Stimulated activated CD8-positive, alpha-beta memory T cell treated with anti-CD3 and anti-CD28 coated beads, Interleukin-7, amount 100 ng/mL, for 4 hours (primary cell): Measurements from ENCODE around the gene GTF2A1.

ENCODE experiments used
- DNase-seq, 2 donors: peaks; one replicate each; pipeline ENCODE4 v3.0.0-alpha.2; 2020; ENCODE audit warnings: low read depth in 2 of 2

The GTF2A1 gene

GRCh38 chr14:81177225-81177624, 43.5 kb downstream of the GTF2A1 start:
- DNase-seq: no peak

GRCh38 chr14:81176241-81176640, 44.5 kb downstream of the GTF2A1 start:
- no peak for DNase-seq

- no peak for DNase-seq
These were observed 47.9 kb downstream of the GTF2A1 start for GRCh38 chr14:81172881-81173280.

DNA sequence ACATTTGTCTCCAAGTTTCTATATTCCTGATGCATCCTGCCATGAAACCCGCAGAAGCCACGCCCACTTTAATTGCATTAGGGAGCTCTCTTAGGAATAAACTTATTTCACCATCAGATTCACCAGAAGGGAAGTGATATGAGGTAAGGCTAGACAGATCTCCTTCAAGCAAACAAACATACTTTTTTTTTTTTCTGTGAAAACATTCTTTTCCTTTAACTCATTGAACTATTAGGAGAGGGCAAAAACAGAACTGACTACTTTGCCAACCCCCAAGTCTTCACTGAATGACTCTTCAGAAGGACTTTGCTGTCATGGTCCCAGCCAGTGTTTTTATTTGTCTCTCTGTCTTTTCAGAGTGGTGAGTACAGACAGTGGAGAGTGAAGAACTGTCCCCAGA, 48.4 kb downstream of the GTF2A1 start:
- no peak for DNase-seq

DNA sequence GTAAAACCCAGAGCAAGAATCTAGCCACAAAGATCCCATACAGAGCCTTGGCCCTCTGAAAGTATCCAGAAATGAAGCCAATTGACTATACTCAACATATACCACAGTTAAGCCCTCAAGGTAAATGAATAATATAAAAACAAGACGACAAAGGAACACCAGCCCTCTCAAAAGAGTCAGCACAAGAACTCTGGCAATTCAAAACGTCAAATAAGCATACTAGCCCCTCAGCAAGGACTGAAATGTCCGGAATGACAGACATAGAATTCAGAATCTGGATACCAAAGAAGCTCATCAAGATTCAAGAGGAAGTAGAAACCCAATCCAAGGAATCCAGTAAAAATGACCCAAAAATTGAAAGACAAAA, 49.9 kb downstream of the GTF2A1 start:
- DNase-seq: no peak

DNA sequence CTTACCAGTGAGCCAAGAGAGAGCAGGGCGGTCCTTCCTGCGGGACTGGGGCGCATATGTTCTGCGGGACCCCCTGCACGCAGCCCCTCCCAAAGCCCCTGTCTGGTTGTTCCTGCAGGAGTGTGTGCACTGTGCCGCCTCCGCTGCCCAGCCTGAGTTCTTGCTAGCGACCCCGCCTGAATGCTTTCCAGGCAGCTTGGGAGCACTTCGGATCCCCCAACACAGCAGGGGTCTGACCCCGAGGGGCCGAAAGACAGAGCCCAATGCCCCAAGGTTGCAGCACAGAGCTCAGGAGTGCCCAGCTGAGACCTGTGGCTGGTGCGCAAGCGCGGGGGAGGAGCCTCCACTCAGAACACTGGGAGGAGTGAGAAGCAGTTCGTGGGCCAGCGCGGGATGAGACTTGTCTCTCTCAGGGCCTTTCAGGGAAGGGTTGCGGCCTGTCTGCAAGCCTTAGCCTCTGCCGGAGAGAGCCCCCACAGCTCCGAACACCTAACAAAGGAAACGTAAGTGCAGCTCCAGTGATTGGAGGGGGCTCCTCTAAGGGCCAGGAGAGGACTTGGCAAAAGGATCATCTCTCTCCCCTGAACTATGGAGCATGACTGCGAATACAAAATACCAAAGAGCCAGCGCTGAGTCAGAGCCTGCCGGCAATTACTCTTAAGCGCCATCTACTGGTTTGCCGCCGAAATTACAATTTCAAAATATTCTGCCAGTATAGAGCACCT, 50.5 kb downstream of the GTF2A1 start:
- peak; percentile 80 to 85 for DNase-seq

- no peak for DNase-seq
These were observed 51.1 kb downstream of the GTF2A1 start for GRCh38 chr14:81169711-81170103.

DNA sequence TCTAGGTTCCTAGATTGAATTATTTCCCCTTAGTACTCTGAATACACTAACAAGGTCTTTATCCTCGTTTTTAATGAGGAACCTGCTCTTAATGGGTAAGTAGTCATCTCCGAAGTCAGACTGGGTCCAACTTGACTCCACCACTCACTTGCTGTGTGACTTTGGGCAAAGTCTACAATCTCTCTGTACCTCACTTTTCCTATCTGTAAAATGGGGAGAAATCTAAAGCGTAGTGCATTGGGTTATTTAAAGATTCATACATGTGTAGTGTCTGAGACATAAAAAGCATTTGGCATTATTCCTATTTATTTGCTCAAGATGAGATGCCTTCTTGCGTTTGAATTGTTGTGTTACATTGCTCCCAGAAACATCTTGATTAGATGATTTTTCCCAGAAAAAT, 51.5 kb downstream of the GTF2A1 start:
- no peak for DNase-seq

- no peak for DNase-seq
These were observed 54.6 kb downstream of the GTF2A1 start for GRCh38 chr14:81166121-81166520.

DNA sequence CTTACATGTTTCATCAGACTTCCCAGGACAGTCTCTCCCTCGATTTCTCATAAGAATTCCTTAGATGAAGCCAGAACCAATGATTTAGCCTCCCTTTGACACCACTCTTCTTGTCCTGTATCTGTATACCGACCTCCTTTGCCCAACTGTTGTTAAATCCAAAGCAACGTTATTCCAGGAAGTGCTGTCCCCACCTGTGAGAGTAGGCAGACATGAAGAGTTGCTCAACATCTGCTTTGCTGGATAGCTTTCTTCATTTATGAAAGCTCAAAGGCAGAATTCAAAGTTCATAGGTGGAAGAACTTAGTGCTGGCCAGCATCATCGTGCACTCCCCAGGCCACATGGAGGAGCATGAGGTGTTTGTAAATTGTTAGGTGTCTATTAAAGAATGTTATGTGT, 55.6 kb downstream of the GTF2A1 start:
- DNase-seq: no peak

DNA sequence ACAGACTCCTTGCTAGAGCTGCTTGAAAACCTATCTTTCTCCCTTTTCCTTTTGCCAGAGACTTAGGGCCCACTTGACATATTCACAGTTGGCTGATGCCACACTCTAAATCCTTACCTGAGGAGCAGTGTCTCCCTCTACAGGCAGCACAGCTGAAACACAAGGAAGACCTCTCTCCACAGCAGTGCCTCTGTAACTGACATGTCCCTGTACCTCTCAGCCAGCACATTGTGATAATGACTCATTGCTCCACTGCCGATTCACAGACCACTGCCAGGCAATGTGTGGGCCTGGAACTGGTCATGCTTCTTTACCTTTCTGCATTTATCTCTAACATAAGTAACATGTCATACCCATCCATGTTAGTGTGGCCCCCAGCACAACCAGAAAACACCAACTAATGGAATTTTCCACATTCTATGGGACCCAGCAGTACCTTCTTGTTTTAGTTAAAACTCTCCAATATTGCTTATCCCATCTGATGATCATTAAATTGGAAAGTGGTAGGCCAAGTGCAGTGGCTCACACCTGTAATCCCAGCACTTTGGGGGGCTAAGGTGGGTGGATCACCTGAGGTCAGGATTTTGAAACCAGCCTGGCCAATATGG, 56.5 kb downstream of the GTF2A1 start:
- DNase-seq: peak; percentile 5 to 15

- DNase-seq: no peak
These were observed 57.8 kb downstream of the GTF2A1 start for GRCh38 chr14:81162941-81163340.

DNA sequence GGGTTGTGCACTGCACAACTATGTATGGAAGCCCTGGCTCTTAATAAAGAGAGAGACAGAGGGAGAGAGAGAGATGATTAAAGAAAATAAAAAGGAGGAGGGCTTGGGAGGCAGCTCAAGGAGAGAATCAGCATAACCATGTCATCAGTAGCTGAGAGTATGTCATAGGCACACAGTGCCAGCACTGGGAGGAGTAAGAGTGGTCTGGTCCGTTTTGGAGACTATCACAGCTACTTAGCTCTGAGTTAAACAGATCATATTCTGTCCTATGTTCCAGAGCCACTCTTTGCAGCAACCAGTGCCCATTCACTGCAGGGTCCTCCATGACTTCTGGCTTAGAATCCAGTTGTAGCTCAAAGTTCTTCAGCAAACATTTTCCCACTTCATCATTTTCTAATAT, 59.0 kb downstream of the GTF2A1 start:
- DNase-seq: no peak

GRCh38 chr14:81161088-81161487, 59.7 kb downstream of the GTF2A1 start:
- no peak for DNase-seq

DNA sequence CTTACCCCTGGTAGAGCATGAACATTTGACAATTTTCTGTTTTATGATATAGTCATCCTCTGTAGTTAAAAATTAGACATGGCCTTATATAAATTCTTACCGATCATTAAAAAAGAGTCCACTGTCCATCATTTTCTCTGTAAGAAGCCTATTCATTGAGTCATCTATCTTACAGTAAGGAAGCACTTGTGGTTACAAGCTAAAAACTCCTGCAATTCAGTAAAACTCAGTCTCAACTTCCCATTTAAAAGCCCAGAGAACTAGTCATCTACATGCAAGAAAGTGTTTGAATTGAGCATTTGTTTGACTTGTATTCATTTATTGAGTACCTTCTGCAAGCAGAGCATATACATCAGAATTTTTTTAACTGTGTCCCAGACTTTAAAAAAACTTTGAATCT, 63.3 kb downstream of the GTF2A1 start:
- DNase-seq: no peak

GRCh38 chr14:81153187-81153586, 67.6 kb downstream of the GTF2A1 start:
- no peak for DNase-seq

DNA sequence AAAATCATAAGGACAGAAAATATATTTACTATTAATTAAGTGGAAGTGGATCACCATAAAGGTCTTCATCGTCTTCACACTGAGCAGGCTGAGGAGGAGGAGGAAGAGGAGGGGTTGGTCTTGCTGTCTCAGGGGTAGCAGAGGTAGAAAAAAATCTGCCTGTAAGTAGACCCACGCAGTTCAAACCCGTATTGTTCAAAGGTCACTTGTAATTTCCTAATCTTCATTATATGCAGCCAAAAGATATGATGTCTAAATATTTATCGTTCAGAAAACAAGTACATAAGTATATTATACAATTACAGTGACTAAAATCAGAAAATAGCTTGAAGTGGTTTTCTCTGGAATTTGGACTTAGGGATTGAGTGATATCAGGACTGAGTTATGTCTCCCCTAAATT, 72.1 kb downstream of the GTF2A1 start:
- DNase-seq: no peak

GRCh38 chr14:81147140-81147897, 73.4 kb downstream of the GTF2A1 start:
- no peak for DNase-seq

DNA sequence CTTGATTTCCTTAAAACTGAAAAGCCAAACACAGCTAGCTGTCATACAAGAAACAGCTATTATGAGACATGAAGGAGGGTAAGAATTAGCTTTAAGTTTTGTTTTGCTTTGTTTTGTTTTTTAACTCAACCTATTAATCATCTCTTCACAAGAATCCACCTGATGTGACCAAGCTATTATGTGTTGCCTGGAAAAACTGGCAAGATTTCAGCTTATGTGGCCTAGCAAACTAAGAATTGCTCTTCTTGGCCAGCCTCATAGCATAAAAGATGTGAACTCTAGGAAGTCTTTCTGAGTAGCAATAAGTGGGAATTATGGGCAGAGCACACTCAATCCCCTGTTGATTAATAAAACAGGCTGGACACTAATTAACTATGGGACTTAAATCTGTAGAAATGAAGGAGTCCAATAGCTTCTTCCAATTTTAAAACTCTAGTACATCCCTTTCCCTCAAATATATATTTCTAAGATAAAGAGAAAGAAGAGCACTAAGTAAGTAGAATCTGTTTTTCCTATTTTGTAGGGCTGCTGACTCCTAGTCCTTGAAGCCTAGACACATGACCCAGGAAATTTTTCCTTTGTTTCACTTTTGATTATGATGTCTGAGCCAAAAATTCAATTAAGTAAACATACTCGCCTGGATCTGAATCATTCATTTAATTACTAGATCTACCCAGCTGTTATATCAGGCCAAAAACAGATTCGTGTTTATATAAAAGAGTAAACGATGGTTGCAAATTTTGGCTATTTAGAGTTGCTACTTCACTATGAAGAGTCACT, 75.7 kb downstream of the GTF2A1 start:
- DNase-seq: no peak

GRCh38 chr14:81143793-81144192, 77.0 kb downstream of the GTF2A1 start:
- DNase-seq: no peak

DNA sequence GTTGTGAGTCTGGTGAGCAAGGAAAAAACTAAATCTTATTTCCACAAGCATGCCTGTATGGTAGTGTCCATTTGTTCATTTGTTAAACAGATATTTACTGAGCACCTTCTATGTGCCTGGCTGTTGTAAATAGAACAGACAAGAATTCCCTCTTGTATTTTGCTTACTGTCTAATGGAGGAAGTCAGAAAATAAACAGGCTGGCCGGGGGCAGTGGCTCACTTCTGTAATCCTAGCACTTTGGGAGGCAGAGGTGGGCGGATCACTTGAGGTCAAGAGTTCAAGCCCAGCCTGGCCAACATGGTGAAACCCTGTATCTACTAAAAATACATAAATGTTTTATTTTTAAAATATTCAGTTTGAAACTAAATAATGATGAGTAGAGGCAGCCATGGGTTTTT, 79.3 kb downstream of the GTF2A1 start:
- DNase-seq: no peak

GRCh38 chr14:81138429-81138828, 82.3 kb downstream of the GTF2A1 start:
- no peak for DNase-seq
